Spleen (tissue), 11 donors: ENCODE data around the gene FIG4. TPM values are rescaled to one million over a fixed set of nuclear protein-coding genes. Genes with fewer than 3 reads are reported as not detected.
"Not testable (repeated sequence)": the region's sequence is repeated elsewhere in the genome, so short reads cannot be mapped to it uniquely, and the experiment has no call there.

ENCODE experiments used
- DNase-seq: peaks from one replicate; pipeline ENCODE4 v3.0.0-alpha.2; 2020
- H3K27ac ChIP-seq, 8 donors: fragments of 200-600 bp; sonication (generic) in 7 of 8; 1 replicate in 4 of 8; 2 replicates in 4 of 8; pipeline versions ENCODE4 v1.5.0 to v1.8.0; 2016 to 2021; ENCODE audit warnings: inconsistent platforms in 4 of 8, mild to moderate bottlenecking in 4 of 8, moderate library complexity in 1 of 8
- H3K27me3 ChIP-seq, 7 donors: fragments of 200-600 bp; sonication (generic) in 6 of 7; replicated peaks in 1 of 7; 1 replicate in 4 of 7; 2 replicates in 3 of 7; pipeline versions ENCODE4 v1.5.0 to v1.8.0; 2016 to 2021; ENCODE audit warnings: inconsistent platforms in 3 of 7, mild to moderate bottlenecking in 1 of 7
- H3K36me3 ChIP-seq, 6 donors: fragments of 200-600 bp; sonication (generic) in 5 of 6; 1 replicate in 4 of 6; 2 replicates in 2 of 6; pipeline versions ENCODE4 v1.5.0 to v1.8.0; 2016 to 2021; ENCODE audit warnings: inconsistent platforms in 2 of 6
- H3K4me1 ChIP-seq, 6 donors: fragments of 200-600 bp; sonication (generic) in 5 of 6; 1 replicate in 3 of 6; 2 replicates in 3 of 6; pipeline versions ENCODE4 v1.5.0 to v1.8.0; 2016 to 2021; ENCODE audit warnings: inconsistent platforms in 3 of 6
- H3K4me3 ChIP-seq, 8 donors: fragments of 200-600 bp; sonication (generic) in 7 of 8; 1 replicate in 4 of 8; 2 replicates in 4 of 8; pipeline versions ENCODE4 v1.5.0 to v1.8.0; 2016 to 2021; ENCODE audit warnings: inconsistent platforms in 4 of 8, mild to moderate bottlenecking in 4 of 8, moderate library complexity in 2 of 8
- H3K9me3 ChIP-seq, 8 donors: fragments of 200-600 bp; sonication (generic) in 7 of 8; 1 replicate in 4 of 8; 2 replicates in 4 of 8; pipeline versions ENCODE4 v1.5.0 to v1.8.0; 2016 to 2021; ENCODE audit warnings: inconsistent platforms in 4 of 8
- POLR2A ChIP-seq, 3 donors: fragments of 450-650 bp; IDR thresholded peaks; one replicate each; pipeline ENCODE4 v1.5.1; 2017; ENCODE audit warnings: antibody characterized with exemption in 3 of 3, mild to moderate bottlenecking in 1 of 3
- POLR2AphosphoS5 ChIP-seq, 3 donors: sonication (generic); formaldehyde crosslinking; IDR thresholded peaks; one replicate each; pipeline ENCODE4 v1.5.1; 2017; ENCODE audit warnings: antibody characterized with exemption in 3 of 3
- WGBS, 5 donors: extraction: QIAGEN DNeasy Blood & Tissue Kit in 3 of 5; methylation state at CpG; one replicate each; pipeline versions ENCODE4 v1.1.5 to v1.1.7; 2013 to 2018; 5-methylcytosine and 5-hydroxymethylcytosine counted together
- intact Hi-C: fragments of 100-400 bp; cut with DNase I; formaldehyde crosslinking; loops from one replicate; pipeline ENCODE4 v1.15.0; 2023; ENCODE audit warnings: low total_unique reads
- polyA plus RNA-seq, 3 donors: library from polyadenylated mRNA; stranded (reverse); fragments of 200-250 nt; gene quantifications; one replicate each; pipeline ENCODE4 v1.2.1, GENCODE V29; 2013
- total RNA-seq, 7 donors: library from RNA; depleted of rRNA in 3 of 7; stranded (reverse); fragments of >200 nt in 3 of 7; fragmentation: NEBNext Ultra II Directional in 4 of 7; extraction: Animal tissue kit (Norgen Biotek cat#: 25700) in 4 of 7; gene quantifications; one replicate each; pipeline versions ENCODE4 v1.1.0 to v1.2.1, GENCODE V29; 2016 to 2021
- TF ChIP-seq, protein P1 (sequence below), 11 experiments: fragments of 200-600 bp in 7 of 11; fragments of 450-650 bp in 4 of 11; sonication (generic) in 4 of 11; IDR thresholded peaks in 8 of 11; conservative IDR thresholded peaks in 3 of 11; 1 replicate in 7 of 11; 2 replicates in 4 of 11; pipeline versions ENCODE4 v1.4.0 to v1.8.0; 2016 to 2021; ENCODE audit warnings: antibody characterized with exemption in 11 of 11, inconsistent platforms in 4 of 11, mild to moderate bottlenecking in 1 of 11
- donor health status: healthy with polysubstance abuse.
- donor health status: DM: no; HTN: no; CAD: no; lungs with moderate emphysema.
- donor health status: DM: no; HTN: no; CAD: no.
- donor health status: Bipolar disorder and iron deficiency.
- donor health status: healthy.
- donor health status: DM: no; HTN: no; CAD: no.
- donor health status: DM: yes; HTN: yes; CAD: no.

Gene FIG4
- total and polyA plus RNA-seq, 10 donors = 10.2 to 35.1 (median 26.2) TPM

DNA sequence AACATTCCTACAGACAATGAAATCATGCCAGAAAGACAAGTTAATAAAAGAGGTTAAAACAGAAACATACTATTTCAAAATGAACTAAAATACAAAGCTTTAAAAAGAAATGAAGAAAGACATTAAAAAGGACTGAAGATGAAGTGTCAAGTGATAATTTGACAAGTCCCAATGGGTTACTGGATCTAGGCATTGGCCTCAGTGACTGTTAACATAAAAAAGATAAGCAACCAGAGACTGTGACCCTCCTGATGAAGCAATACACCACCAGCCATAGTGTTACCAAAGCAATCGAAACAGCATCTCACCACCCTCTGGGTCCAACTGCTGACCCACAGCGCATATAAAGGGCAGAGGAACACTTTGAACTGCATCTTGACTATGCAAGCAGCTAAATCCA is 130.3 kb downstream of the FIG4 start:
- Histone ChIP-seq H3K4me1 (peaks cover 0 to 20% (median 5%) of the 10 kb centered on the region in 6 donors), H3K9me3 (no peaks in the 10 kb centered on the region), H3K27ac (peak overlapping the region in 5 of 8 donors; percentile 6 to 61 (median 42)), H3K36me3 (peaks cover 0 to 63% (median 18%) of the 10 kb centered on the region in 6 donors), H3K4me3 (no peak overlapping the region), H3K27me3 (no peaks in the 10 kb centered on the region)
- DNase-seq = no peak
- TF ChIP-seq POLR2AphosphoS5 (IDR thresholded peaks at IDR 0.05) (no peak), POLR2A (IDR thresholded peaks at IDR 0.05) (no peak)
- TF ChIP-seq, protein P1, sequence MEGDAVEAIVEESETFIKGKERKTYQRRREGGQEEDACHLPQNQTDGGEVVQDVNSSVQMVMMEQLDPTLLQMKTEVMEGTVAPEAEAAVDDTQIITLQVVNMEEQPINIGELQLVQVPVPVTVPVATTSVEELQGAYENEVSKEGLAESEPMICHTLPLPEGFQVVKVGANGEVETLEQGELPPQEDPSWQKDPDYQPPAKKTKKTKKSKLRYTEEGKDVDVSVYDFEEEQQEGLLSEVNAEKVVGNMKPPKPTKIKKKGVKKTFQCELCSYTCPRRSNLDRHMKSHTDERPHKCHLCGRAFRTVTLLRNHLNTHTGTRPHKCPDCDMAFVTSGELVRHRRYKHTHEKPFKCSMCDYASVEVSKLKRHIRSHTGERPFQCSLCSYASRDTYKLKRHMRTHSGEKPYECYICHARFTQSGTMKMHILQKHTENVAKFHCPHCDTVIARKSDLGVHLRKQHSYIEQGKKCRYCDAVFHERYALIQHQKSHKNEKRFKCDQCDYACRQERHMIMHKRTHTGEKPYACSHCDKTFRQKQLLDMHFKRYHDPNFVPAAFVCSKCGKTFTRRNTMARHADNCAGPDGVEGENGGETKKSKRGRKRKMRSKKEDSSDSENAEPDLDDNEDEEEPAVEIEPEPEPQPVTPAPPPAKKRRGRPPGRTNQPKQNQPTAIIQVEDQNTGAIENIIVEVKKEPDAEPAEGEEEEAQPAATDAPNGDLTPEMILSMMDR (IDR thresholded peaks at IDR 0.05 in 8 of 11, conservative IDR thresholded peaks at IDR 0.05 in 3 of 11) = no peak
- 62 to 84% (median 79%) methylated on average over 2 of the region's 2 CpGs for WGBS, 5 donors
- intact Hi-C loops = no loop called here

DNA sequence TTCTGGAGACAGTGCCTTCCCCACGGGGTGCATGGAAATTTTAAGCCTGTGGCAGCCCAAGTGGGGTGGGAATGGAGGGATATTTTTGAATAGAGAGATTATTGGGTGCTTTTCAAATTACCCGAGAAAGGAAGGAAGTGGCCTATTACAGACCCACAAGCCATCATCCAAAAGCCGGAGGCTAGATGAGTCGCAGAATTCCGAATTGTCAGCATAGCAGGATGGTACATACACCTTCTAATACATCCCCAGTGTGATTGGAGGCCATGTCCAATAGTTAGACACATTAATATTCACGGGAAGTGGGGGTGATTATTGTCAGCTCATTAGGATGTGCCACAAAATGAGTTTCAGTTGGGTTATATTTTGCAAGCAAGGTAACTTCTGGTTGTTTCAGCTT is 133.0 kb downstream of the FIG4 start:
- no peaks in the 10 kb centered on the region for H3K27me3 ChIP-seq
- peaks cover 0 to 2% (median 0%) of the 10 kb centered on the region in 8 donors for H3K9me3 ChIP-seq
- peaks cover 0 to 20% (median 5%) of the 10 kb centered on the region in 6 donors for H3K4me1 ChIP-seq
- DNase-seq = no peak
- H3K36me3 ChIP-seq = peaks cover 0 to 70% (median 19%) of the 10 kb centered on the region in 6 donors
- TF ChIP-seq POLR2A (IDR thresholded peaks at IDR 0.05) (no peak), POLR2AphosphoS5 (IDR thresholded peaks at IDR 0.05) (no peak)
- TF ChIP-seq, protein P1 (IDR thresholded peaks at IDR 0.05 in 8 of 11, conservative IDR thresholded peaks at IDR 0.05 in 3 of 11) = no peak
- no peak overlapping the region for H3K4me3 ChIP-seq
- H3K27ac ChIP-seq = no peak overlapping the region
- 40 to 80% (median 56%) methylated on average over 6 of the region's 6 CpGs for WGBS, 5 donors
- intact Hi-C loops = no loop called here

DNA sequence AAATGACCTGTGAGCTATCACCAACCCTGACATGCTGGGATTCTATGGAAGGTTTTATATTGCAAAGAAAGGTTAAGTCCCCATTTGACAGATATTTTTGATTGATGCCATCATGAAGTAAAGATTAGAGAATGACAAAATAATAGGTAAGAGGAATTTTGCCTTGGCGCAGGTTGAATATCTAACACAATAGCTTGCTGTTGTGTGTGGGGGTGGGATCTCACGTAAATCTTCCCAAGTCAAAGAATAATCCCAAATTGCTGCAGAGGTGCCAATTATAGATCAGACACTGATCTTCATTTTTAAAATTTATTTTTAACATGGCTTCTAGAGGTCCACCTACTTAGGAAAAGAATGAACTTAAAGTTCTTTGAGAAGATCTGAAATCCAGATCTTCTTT is 135.5 kb downstream of the FIG4 start:
- Histone ChIP-seq H3K4me1 (peaks cover 0 to 2% (median 0%) of the 10 kb centered on the region in 6 donors), H3K27ac (no peak overlapping the region), H3K4me3 (no peak overlapping the region), H3K36me3 (peaks cover 0 to 76% (median 24%) of the 10 kb centered on the region in 6 donors), H3K9me3 (peaks cover 0 to 26% (median 21%) of the 10 kb centered on the region in 8 donors), H3K27me3 (no peaks in the 10 kb centered on the region)
- no peak for DNase-seq
- 99 to 100% (median 99%) methylated on average over 2 of the region's 2 CpGs for WGBS, 5 donors
- TF ChIP-seq, protein P1 (IDR thresholded peaks at IDR 0.05 in 8 of 11, conservative IDR thresholded peaks at IDR 0.05 in 3 of 11) = no peak
- TF ChIP-seq POLR2AphosphoS5 (IDR thresholded peaks at IDR 0.05) (no peak), POLR2A (IDR thresholded peaks at IDR 0.05) (no peak)
- intact Hi-C loops = no loop called here

DNA sequence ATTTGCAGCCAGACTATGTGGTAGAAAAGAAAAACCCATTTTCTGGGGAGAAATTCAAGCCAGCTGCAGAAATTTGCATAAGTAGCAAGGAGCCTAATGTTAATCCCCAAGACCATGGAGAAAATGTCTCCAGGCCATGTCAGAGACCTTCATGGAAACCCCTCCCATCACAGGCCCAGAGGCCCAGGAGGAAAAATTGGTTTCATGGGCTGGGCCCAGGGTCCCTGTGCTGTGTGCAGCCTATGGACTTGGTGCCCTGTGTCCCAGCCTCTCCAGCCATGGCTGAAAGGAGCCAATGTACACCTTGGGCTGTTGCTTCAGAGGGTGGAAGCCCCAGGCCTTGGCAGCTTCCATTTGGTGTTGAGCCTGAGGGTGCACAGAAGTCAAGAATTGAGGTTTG is 140.3 kb downstream of the FIG4 start:
- Histone ChIP-seq H3K36me3 (peaks cover 0 to 51% (median 10%) of the 10 kb centered on the region in 6 donors), H3K9me3 (peaks cover 0 to 32% (median 24%) of the 10 kb centered on the region in 8 donors)
- H3K4me3 ChIP-seq, H3K4me1 ChIP-seq, DNase-seq, H3K27ac ChIP-seq, intact Hi-C loops, H3K27me3 ChIP-seq: not testable (repeated sequence)

DNA sequence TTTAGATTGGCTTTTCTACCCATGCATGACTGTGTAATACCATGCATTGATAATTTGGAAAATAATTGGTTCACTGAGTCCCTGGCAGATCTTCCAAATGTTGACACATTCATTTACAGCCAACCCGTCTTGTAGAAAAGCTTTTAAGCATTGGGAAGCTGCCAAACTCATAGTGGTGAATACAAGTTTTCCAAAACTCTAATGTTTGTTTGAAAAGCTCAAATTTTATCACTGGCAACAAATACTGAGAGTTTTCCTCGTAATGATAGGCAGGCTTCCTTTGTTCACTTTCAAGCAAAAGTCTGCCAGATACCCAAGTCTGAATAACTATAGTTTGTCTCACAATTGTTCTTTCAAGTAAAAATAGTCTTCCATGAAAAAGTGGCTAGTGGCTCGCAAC is 143.0 kb downstream of the FIG4 start:
- TF ChIP-seq, protein P1 (IDR thresholded peaks at IDR 0.05 in 8 of 11, conservative IDR thresholded peaks at IDR 0.05 in 3 of 11) = no peak
- TF ChIP-seq POLR2AphosphoS5 (IDR thresholded peaks at IDR 0.05) (no peak), POLR2A (IDR thresholded peaks at IDR 0.05) (no peak)
- peaks cover 0 to 25% (median 6%) of the 10 kb centered on the region in 6 donors for H3K36me3 ChIP-seq
- intact Hi-C loops = no loop called here
- H3K27me3 ChIP-seq = no peaks in the 10 kb centered on the region
- no peaks in the 10 kb centered on the region for H3K4me1 ChIP-seq
- H3K4me3 ChIP-seq = no peak overlapping the region
- no peak for DNase-seq
- H3K9me3 ChIP-seq = peaks cover 0 to 31% (median 24%) of the 10 kb centered on the region in 8 donors
- no peak overlapping the region for H3K27ac ChIP-seq
- 46 to 93% (median 72%) methylated on average over 3 of the region's 3 CpGs for WGBS, 5 donors
